ENCODE results near the gene NRM. TPM values are rescaled to one million over a fixed set of nuclear protein-coding genes. Genes with fewer than 3 reads are reported as not detected.

The NRM gene
- total and polyA plus RNA-seq, 2 experiments from 2014 or later, result 7.2 to 21.0 TPM

DNA sequence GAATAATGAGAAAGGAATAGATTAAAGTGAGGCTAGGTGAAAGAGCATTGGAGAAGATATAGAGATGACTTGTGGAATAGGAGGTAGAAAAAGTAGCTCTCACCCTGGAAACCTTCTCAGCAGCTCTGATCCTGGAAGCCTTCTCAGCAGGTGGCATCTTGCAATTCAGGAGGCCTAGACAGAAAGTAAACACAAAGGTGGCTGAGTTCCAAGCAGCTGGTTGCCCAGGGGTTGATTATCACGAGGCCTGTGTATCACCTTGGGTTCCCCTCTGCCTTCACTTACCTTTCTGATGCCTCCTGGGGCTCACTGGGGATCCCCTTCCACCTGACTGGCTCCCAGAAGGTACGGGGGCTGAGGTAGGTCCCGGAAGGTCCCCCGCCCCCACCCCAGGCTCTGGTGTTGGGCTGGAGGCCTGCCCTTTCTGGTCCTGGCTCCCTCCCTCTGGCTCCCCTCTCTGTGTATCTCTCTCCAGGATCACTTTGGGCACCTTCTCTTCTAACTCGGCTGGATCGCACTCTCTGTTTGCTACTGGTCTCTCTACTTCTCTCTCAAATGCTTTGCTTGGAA, 16.6 kb upstream of the NRM start:
- WGBS (ENCODE audit: low lambda C conversion rate, missing lambda C conversion rate), result 85% methylated on average over 5 of the region's 6 CpGs
- Histone ChIP-seq H3K4me2 (no peak overlapping the region), H3K4me1 (ENCODE audit: insufficient read depth) (no peaks in the 10 kb centered on the region), H3K79me2 (no peaks in the 10 kb centered on the region), H2AFZ (no peak overlapping the region), H3K36me3 (replicated peaks; ENCODE audit: insufficient read depth, low read depth) (no peaks in the 10 kb centered on the region), H3K4me3 (no peak overlapping the region), H3K27ac (no peak overlapping the region), H4K20me1 (ENCODE audit: insufficient read depth, poor library complexity, severe bottlenecking) (no peaks in the 10 kb centered on the region), H3K27me3 (no peaks in the 10 kb centered on the region), H3K9me3 (ENCODE audit: low read depth) (no peaks in the 10 kb centered on the region), H3K9me2 (replicated peaks; ENCODE audit: insufficient read depth) (no peaks in the 10 kb centered on the region)
- no peak for DNase-seq (ENCODE audit: low spot score)
- TF ChIP-seq, protein P1, sequence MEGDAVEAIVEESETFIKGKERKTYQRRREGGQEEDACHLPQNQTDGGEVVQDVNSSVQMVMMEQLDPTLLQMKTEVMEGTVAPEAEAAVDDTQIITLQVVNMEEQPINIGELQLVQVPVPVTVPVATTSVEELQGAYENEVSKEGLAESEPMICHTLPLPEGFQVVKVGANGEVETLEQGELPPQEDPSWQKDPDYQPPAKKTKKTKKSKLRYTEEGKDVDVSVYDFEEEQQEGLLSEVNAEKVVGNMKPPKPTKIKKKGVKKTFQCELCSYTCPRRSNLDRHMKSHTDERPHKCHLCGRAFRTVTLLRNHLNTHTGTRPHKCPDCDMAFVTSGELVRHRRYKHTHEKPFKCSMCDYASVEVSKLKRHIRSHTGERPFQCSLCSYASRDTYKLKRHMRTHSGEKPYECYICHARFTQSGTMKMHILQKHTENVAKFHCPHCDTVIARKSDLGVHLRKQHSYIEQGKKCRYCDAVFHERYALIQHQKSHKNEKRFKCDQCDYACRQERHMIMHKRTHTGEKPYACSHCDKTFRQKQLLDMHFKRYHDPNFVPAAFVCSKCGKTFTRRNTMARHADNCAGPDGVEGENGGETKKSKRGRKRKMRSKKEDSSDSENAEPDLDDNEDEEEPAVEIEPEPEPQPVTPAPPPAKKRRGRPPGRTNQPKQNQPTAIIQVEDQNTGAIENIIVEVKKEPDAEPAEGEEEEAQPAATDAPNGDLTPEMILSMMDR (IDR thresholded peaks at IDR 0.05; ENCODE audit: poor library complexity), result no peak
- TF ChIP-seq EZH2phosphoT487 (IDR thresholded peaks at IDR 0.05; ENCODE audit: low read depth, severe bottlenecking, unreplicated experiment) (no peak), EZH2 (IDR thresholded peaks at IDR 0.05; ENCODE audit: borderline replicate concordance) (no peak)

- Histone ChIP-seq H3K9me3 (ENCODE audit: low read depth) (no peaks in the 10 kb centered on the region), H3K79me2 (no peaks in the 10 kb centered on the region), H3K36me3 (replicated peaks; ENCODE audit: insufficient read depth, low read depth) (no peaks in the 10 kb centered on the region), H2AFZ (no peak overlapping the region), H3K4me3 (no peak overlapping the region), H3K4me2 (no peak overlapping the region), H3K9me2 (replicated peaks; ENCODE audit: insufficient read depth) (no peaks in the 10 kb centered on the region), H3K27me3 (no peaks in the 10 kb centered on the region), H3K4me1 (ENCODE audit: insufficient read depth) (no peaks in the 10 kb centered on the region), H4K20me1 (ENCODE audit: insufficient read depth, poor library complexity, severe bottlenecking) (no peaks in the 10 kb centered on the region), H3K27ac (no peak overlapping the region)
- 100% methylated on average over 4 of the region's 4 CpGs for WGBS (ENCODE audit: low lambda C conversion rate, missing lambda C conversion rate)
- no peak for DNase-seq (ENCODE audit: low spot score)
- no peak for TF ChIP-seq EZH2phosphoT487 (IDR thresholded peaks at IDR 0.05; ENCODE audit: low read depth, severe bottlenecking, unreplicated experiment)
- TF ChIP-seq, protein P1 (IDR thresholded peaks at IDR 0.05; ENCODE audit: poor library complexity), result no peak
- no peak for TF ChIP-seq EZH2 (IDR thresholded peaks at IDR 0.05; ENCODE audit: borderline replicate concordance)
Observed at GRCh38 chr6:30705620-30706019, 14.8 kb upstream of the NRM start.

GRCh38 chr6:30703821-30704220, 13.0 kb upstream of the NRM start:
- no peaks in the 10 kb centered on the region for H3K9me2 ChIP-seq (replicated peaks; ENCODE audit: insufficient read depth)
- H3K27me3 ChIP-seq, result no peaks in the 10 kb centered on the region
- H4K20me1 ChIP-seq (ENCODE audit: insufficient read depth, poor library complexity, severe bottlenecking), result no peaks in the 10 kb centered on the region
- DNase-seq (ENCODE audit: low spot score), result no peak
- TF ChIP-seq EZH2phosphoT487 (IDR thresholded peaks at IDR 0.05; ENCODE audit: low read depth, severe bottlenecking, unreplicated experiment) (no peak), EZH2 (IDR thresholded peaks at IDR 0.05; ENCODE audit: borderline replicate concordance) (no peak)
- TF ChIP-seq, protein P1 (IDR thresholded peaks at IDR 0.05; ENCODE audit: poor library complexity), result no peak
- H3K27ac ChIP-seq, result no peak overlapping the region
- no peaks in the 10 kb centered on the region for H3K79me2 ChIP-seq
- H3K4me3 ChIP-seq, result no peak overlapping the region
- no peak overlapping the region for H3K4me2 ChIP-seq
- WGBS (ENCODE audit: low lambda C conversion rate, missing lambda C conversion rate), result 96% methylated on average over 4 of the region's 4 CpGs
- H3K9me3 ChIP-seq (ENCODE audit: low read depth), result no peaks in the 10 kb centered on the region
- H3K4me1 ChIP-seq (ENCODE audit: insufficient read depth), result no peaks in the 10 kb centered on the region
- no peaks in the 10 kb centered on the region for H3K36me3 ChIP-seq (replicated peaks; ENCODE audit: insufficient read depth, low read depth)
- no peak overlapping the region for H2AFZ ChIP-seq

Data from hepatocyte (in vitro differentiated cells).